MM.1S (cell line): ENCODE measurements around the gene GPR137.
"Not testable (repeated sequence)": the region's sequence is repeated elsewhere in the genome, so short reads cannot be mapped to it uniquely, and the experiment has no call there.

Experiments
- DNase-seq: peaks from one replicate; pipeline ENCODE4 v3.0.0-alpha.2; 2015
- H2AFZ ChIP-seq: fragments of 300-600 bp; sonication (generic); 2 replicates; pipeline ENCODE4 v1.6.0; 2016; ENCODE audit warnings: antibody characterized with exemption, low read length
- H3F3A ChIP-seq: fragments of 300-600 bp; sonication (generic); 2 replicates; pipeline ENCODE4 v1.6.1; 2016; ENCODE audit warnings: mild to moderate bottlenecking, antibody characterized with exemption, low read length, moderate library complexity, mixed read lengths; ENCODE audit not compliant: insufficient read depth
- H3K27ac ChIP-seq: fragments of 300-600 bp; sonication (generic); 2 replicates; pipeline ENCODE4 v1.5.1; 2016; ENCODE audit warnings: mild to moderate bottlenecking, low read length
- H3K27me3 ChIP-seq: fragments of 300-600 bp; sonication (generic); replicated peaks from 2 replicates; pipeline ENCODE4 v1.6.0; 2016; ENCODE audit warnings: low read length; ENCODE audit not compliant: insufficient read depth
- H3K36me3 ChIP-seq: fragments of 300-600 bp; sonication (generic); replicated peaks from 2 replicates; pipeline ENCODE4 v1.6.1; 2016; ENCODE audit warnings: mild to moderate bottlenecking, low read length, mixed read lengths; ENCODE audit not compliant: insufficient read depth
- H3K4me1 ChIP-seq: fragments of 300-600 bp; sonication (generic); 2 replicates; pipeline ENCODE4 v1.6.1; 2016; ENCODE audit warnings: low read length, mixed read lengths
- H3K4me2 ChIP-seq: fragments of 300-600 bp; sonication (generic); 2 replicates; pipeline ENCODE4 v1.6.0; 2016; ENCODE audit warnings: low read depth, low read length
- H3K4me3 ChIP-seq: fragments of 300-600 bp; sonication (generic); 2 replicates; pipeline ENCODE4 v1.5.1; 2016; ENCODE audit warnings: low read length, mixed read lengths
- H3K79me2 ChIP-seq: fragments of 300-600 bp; sonication (generic); 2 replicates; pipeline ENCODE4 v1.6.1; 2016; ENCODE audit warnings: mixed run types, low read length, mixed read lengths
- H3K9ac ChIP-seq: fragments of 300-600 bp; sonication (generic); 2 replicates; pipeline ENCODE4 v1.6.1; 2016; ENCODE audit warnings: low read length, mixed read lengths
- H3K9me2 ChIP-seq: fragments of 300-600 bp; sonication (generic); replicated peaks from 2 replicates; pipeline ENCODE4 v1.6.1; 2016; ENCODE audit warnings: mild to moderate bottlenecking, low read length, mixed read lengths; ENCODE audit not compliant: insufficient read depth
- H3K9me3 ChIP-seq: fragments of 300-600 bp; sonication (generic); replicated peaks from 2 replicates; pipeline ENCODE4 v1.6.1; 2016; ENCODE audit warnings: mild to moderate bottlenecking, low read length, mixed read lengths; ENCODE audit not compliant: insufficient read depth
- H4K20me1 ChIP-seq: fragments of 300-600 bp; sonication (generic); 2 replicates; pipeline ENCODE4 v1.6.1; 2016; ENCODE audit warnings: mild to moderate bottlenecking, low read length, moderate library complexity, mixed read lengths; ENCODE audit not compliant: insufficient read depth
- EZH2 ChIP-seq: fragments of 300-600 bp; sonication (generic); optimal IDR thresholded peaks from 2 replicates; pipeline ENCODE3; 2017; ENCODE audit warnings: low read depth, mild to moderate bottlenecking, antibody characterized with exemption, low read length, mixed read lengths
- EZH2phosphoT487 ChIP-seq: fragments of 300-600 bp; sonication (generic); IDR thresholded peaks from 2 replicates; pipeline ENCODE4 v1.6.1; 2018; ENCODE audit warnings: antibody characterized with exemption, low read length
- TF ChIP-seq, protein P1 (sequence below): fragments of 300-600 bp; sonication (generic); IDR thresholded peaks from 2 replicates; pipeline ENCODE4 v1.5.1; 2016; ENCODE audit warnings: antibody characterized with exemption, low read length, mixed read lengths

The GPR137 gene

DNA sequence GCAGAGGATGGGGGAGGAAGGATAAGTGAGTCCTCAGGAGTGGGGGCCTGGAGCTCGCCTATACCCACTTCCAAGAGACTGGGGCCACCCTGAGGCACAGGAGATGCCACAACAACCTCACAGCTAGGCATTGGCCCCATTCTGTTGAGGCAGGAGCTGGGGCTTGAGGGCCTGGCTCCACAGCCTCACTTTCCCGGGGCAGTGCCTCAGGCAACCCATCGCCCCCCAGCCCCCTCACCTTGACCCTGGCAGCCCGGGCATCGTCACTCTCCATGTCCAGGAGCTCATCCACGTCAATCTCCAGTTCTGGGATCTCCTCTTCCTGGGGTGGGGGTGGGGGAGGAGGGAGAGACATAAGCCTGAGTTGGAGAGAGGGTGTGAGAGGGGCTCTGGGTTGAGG, 40.7 kb upstream of the GPR137 start:
- Histone ChIP-seq H3K27ac (peak overlapping the region; percentile 47; the same call in 1 of the 2 replicates), H3K9me2 (no peaks in the 10 kb centered on the region), H3K79me2 (peaks cover 40% of the 10 kb centered on the region), H2AFZ (no peak overlapping the region), H4K20me1 (no peaks in the 10 kb centered on the region), H3K9ac (peak overlapping the region; percentile 86; the same call in 1 of the 2 replicates), H3K27me3 (no peaks in the 10 kb centered on the region), H3F3A (peaks cover 20% of the 10 kb centered on the region), H3K4me3 (peak overlapping the region; percentile 99), H3K9me3 (no peaks in the 10 kb centered on the region), H3K4me1 (peaks cover 13% of the 10 kb centered on the region), H3K36me3 (no peaks in the 10 kb centered on the region), H3K4me2 (peak overlapping the region; percentile 84)
- TF ChIP-seq EZH2 (no peak), EZH2phosphoT487 (no peak)
- TF ChIP-seq, protein P1, sequence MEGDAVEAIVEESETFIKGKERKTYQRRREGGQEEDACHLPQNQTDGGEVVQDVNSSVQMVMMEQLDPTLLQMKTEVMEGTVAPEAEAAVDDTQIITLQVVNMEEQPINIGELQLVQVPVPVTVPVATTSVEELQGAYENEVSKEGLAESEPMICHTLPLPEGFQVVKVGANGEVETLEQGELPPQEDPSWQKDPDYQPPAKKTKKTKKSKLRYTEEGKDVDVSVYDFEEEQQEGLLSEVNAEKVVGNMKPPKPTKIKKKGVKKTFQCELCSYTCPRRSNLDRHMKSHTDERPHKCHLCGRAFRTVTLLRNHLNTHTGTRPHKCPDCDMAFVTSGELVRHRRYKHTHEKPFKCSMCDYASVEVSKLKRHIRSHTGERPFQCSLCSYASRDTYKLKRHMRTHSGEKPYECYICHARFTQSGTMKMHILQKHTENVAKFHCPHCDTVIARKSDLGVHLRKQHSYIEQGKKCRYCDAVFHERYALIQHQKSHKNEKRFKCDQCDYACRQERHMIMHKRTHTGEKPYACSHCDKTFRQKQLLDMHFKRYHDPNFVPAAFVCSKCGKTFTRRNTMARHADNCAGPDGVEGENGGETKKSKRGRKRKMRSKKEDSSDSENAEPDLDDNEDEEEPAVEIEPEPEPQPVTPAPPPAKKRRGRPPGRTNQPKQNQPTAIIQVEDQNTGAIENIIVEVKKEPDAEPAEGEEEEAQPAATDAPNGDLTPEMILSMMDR, result no peak
- DNase-seq, result no peak

DNA sequence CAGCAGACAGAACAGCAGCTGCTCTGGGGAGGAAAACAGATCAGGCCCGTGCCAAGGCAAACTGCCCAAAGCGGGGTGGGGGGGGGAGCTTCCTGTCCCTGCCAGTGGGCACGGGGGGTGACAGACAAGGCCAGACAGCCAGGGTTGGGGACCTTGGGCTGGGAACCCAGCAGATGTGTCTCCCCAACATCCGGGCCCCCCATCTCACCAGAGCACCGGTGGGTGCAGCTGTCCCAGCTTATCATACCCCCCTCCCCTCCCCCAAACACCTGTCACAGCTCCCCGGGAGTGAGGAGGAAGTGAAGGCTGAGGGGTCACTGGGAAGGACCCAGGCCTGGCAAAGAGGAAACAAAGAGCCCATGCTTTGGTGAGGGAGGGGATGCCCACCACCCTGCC, 40.2 kb upstream of the GPR137 start:
- peak overlapping the region; percentile 47; the same call in 1 of the 2 replicates for H3K27ac ChIP-seq
- peaks cover 40% of the 10 kb centered on the region for H3K79me2 ChIP-seq
- no peak overlapping the region for H2AFZ ChIP-seq
- no peaks in the 10 kb centered on the region for H3K9me2 ChIP-seq
- peak; percentile 29 for DNase-seq
- no peaks in the 10 kb centered on the region for H3K9me3 ChIP-seq
- H3K27me3 ChIP-seq, result peaks cover 3% of the 10 kb centered on the region; the same call in 1 of the 2 replicates
- peaks cover 9% of the 10 kb centered on the region for H3K4me1 ChIP-seq
- H3K36me3 ChIP-seq, result no peaks in the 10 kb centered on the region
- TF ChIP-seq EZH2 (no peak), EZH2phosphoT487 (no peak)
- TF ChIP-seq, protein P1, result no peak
- peaks cover 15% of the 10 kb centered on the region for H3F3A ChIP-seq
- peak overlapping the region; percentile 86 for H3K9ac ChIP-seq
- peak overlapping the region; percentile 84 for H3K4me2 ChIP-seq
- peak overlapping the region; percentile 99 for H3K4me3 ChIP-seq
- H4K20me1 ChIP-seq, result no peaks in the 10 kb centered on the region

DNA sequence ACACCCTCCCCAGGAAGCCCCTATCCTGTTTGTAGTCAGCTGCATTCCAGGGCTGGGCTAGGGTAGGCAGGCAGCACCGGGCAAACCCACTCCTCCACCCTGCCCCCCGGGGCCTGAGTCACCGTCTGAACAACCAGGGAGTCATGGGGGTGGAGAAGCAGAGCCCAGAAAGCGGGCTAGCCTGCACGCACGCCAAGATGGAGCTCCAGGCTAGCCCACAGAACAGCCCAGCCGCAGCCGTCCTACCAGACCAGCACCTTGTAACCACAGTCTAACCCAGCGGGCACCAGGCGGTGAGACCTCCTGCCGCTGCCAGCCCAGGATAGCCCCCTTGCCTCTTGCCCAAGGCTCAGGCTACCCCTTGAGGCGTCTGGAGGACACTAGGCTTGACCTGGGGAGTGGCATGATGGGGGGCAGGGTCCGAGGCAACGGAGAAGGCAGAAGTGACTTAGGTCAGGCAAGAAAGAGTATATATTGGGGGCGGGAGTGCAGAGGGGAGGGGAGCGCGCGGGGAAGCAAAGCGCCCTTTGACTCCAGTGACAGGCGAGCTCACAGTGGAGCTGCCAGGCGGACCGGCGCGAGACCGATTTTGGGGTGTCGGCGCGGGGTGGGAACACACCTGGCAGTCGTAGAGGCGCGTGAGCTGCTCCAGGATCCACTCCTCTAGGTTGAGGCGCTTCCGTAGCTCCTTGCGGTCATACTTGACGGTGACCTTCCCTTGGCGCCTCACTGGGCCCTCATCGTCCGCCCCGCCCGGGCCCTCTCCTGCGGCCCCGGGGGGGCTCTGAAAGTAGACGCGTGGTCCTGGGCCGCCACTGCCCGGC, 39.6 kb upstream of the GPR137 start:
- H3F3A ChIP-seq, result peaks cover 13% of the 10 kb centered on the region
- H3K27ac ChIP-seq, result peak overlapping the region; percentile 47; the same call in 1 of the 2 replicates
- H4K20me1 ChIP-seq, result no peaks in the 10 kb centered on the region
- TF ChIP-seq, protein P1, result no peak
- TF ChIP-seq EZH2phosphoT487 (no peak), EZH2 (no peak)
- H3K9me3 ChIP-seq, result no peaks in the 10 kb centered on the region
- peaks cover 40% of the 10 kb centered on the region for H3K79me2 ChIP-seq
- peaks cover 6% of the 10 kb centered on the region; the same call in 1 of the 2 replicates for H3K4me1 ChIP-seq
- no peaks in the 10 kb centered on the region for H3K9me2 ChIP-seq
- H3K4me3 ChIP-seq, result peak overlapping the region; percentile 99
- peaks cover 5% of the 10 kb centered on the region; the same call in 1 of the 2 replicates for H3K27me3 ChIP-seq
- 0 out of 2 replicates have a peak overlapping the region, but pooled peaks have one; percentile 34 for H2AFZ ChIP-seq
- no peaks in the 10 kb centered on the region for H3K36me3 ChIP-seq
- DNase-seq, result peak; percentile 55
- H3K4me2 ChIP-seq, result peak overlapping the region; percentile 84
- H3K9ac ChIP-seq, result peak overlapping the region; percentile 86

DNA sequence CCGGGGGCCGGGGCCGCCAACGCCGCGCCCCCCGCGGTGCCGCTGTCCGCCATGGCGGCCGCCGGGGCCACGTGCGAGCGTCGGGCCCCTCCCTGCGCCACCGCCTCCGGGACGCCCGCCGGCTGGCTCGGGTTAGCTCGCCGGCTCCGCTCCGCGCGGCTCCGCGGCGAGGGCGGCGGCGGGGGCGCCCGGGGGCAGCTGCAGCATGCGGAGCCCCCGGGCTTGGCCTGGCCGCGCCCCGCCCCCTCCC, 39.1 kb upstream of the GPR137 start:
- H3K9me3 ChIP-seq, H2AFZ ChIP-seq, H3K9ac ChIP-seq, DNase-seq, H3K4me1 ChIP-seq, H4K20me1 ChIP-seq, H3K4me3 ChIP-seq, H3K27me3 ChIP-seq, H3K36me3 ChIP-seq, H3K9me2 ChIP-seq, H3K4me2 ChIP-seq, H3K27ac ChIP-seq: not testable (repeated sequence)
- Histone ChIP-seq H3F3A (peaks cover 13% of the 10 kb centered on the region; the same call in 1 of the 2 replicates), H3K79me2 (peaks cover 39% of the 10 kb centered on the region)
